ENCODE data around the gene TMEM200A. TPM values are rescaled to one million over a fixed set of nuclear protein-coding genes. Genes with fewer than 3 reads are reported as not detected.

TMEM200A gene
- total RNA-seq, 2 donors from 2014 or later = 0.16 to 0.35 TPM

Other genes with a start within 250 kb of the TMEM200A start
- gene SAMD3, start 143.1 kb upstream of the TMEM200A start, total RNA-seq = 1 to 10 TPM in 1 of 2 donors, under 1 TPM in 1; 0.95 to 5.6 TPM